HPDE6-E6E7 (cell line): ENCODE data around the gene LCN12.

Source experiments
- DNase-seq: peaks from one replicate; pipeline ENCODE4 v3.0.0; 2011; ENCODE audit warnings: missing footprints; ENCODE audit errors: extremely low spot score

The LCN12 gene

DNA sequence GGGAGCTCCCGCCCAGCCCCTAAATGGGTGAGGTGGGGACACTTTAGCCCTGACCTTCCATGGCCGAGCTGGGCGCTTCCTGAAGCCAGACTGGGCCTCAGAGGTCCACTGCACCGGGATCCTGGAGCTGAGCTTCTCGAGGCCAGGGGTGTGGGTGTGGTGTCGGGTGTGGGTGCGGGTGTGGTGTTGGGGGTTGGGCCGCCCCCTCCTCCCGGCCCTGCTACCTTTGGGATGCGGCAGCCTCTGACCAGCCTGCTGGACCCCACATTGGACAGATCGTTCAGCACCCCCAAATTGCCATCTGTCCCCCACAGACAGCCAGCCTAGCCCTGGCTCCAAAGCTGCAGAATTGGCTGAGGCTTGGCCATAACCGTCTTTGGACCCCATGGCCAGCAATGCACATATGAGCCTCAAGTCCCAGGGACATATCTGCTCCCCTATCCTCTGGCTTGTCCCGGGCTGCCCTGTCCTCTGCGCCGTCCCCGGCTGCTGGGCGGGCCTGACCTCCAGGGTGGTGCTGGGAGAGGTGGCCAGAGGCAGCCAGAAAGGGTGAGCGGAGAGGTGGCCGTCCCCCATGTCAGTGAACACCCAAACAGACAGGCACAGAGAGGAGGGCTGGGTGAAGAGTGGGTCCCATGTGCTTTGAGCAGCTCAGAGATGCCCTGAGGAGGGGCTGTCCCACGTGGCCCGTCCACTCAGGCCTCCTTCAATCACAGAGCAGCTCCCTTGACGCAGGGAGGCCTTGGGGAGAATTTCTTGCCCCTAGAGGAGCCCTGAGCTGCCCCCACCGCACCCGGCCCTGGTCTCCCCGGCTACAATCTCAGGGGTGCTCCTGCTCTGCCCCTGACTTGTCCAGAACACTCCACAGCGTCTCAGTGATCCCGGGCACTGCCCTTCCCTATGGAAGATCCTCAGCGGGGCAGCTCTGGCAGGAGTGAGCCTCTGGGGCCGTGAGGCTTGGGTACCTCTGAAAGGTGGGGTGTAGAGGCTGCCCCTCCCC lies 21.8 kb downstream of the LCN12 start:
- DNase-seq = no peak

DNA sequence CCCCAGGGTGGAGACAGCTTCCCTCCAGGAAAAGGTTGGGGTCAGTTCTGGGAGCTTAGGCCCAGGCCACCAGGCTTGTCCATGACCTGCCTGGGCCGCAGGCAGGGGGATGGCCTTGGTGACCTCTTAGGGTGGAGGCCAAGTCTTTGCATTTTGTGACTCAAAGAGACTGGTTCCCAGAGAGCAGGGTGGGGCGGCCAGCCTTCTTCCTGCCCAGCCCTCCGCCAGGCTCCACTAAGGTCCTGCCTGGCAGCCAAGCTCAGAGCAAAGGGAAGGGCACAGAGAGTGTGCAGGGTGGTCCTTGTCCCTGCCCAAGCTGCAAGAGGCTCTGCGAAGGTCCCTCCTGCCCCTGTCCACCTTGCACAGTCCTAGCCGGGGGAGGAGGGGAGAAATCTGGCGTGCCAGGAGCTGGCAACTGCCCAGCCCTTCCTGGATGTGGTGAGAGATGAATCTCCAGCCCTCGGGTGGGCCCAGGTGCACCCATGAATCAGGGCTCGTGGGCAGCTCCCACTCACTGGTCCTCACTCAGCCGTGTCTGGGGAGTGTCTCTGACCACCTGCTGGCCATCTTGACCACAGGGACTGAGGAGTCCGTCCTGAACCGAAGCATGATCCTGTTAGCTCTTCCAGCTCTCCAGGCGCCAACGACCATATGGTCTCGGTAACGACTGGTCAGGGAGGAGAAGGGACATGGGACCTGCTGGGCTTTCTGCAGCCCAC lies 22.9 kb downstream of the LCN12 start:
- no peak for DNase-seq

DNA sequence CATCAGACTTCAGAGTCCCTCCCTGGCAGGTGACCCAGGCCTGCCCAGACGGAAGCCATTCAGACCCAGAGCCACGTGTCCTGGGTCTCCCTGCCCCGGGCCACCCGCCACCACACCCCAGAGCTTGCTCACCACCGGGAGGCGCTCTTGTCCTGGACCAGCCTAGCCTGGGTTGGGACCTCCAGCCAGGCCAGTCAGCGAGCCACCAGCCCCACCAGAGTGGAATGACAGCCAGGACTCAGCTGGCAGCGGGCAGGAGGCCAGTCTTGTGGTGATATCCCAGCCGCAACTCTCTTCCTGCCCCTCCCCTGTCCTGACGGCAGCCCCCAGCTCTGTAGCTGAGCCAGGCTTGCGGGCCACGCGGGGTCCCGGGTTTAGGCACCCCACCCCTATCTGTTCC lies 23.6 kb downstream of the LCN12 start:
- DNase-seq = no peak

DNA sequence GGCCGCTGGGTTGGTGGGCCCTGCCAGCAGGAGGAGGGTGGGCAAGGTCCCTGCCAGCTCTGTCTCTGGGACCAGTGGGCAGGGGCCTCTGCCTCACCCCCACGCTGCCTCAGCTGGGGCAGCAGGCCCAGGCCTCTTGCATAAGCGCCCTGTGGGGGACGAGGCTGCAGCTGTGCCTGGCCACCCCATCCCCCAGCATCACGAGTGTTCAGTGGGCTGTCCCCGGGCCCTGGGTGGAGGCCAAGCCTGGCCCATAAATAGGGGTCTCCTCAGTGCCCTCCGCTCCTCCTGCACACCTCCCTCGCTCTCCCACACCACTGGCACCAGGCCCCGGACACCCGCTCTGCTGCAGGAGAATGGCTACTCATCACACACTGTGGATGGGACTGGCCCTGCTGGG lies 25.1 kb downstream of the LCN12 start, which contains the start of gene PTGDS:
Gene PTGDS (plus strand): TSS at position 282 of the 400 bp plus-strand sequence. CDS start 75 bp downstream, at position 357.
- DNase-seq = no peak

GRCh38 chr9:136977649-136978072 lies 25.6 kb downstream of the LCN12 start:
- no peak for DNase-seq

GRCh38 chr9:136978073-136978864 lies 26.2 kb downstream of the LCN12 start:
- peak; percentile 79 for DNase-seq

DNA sequence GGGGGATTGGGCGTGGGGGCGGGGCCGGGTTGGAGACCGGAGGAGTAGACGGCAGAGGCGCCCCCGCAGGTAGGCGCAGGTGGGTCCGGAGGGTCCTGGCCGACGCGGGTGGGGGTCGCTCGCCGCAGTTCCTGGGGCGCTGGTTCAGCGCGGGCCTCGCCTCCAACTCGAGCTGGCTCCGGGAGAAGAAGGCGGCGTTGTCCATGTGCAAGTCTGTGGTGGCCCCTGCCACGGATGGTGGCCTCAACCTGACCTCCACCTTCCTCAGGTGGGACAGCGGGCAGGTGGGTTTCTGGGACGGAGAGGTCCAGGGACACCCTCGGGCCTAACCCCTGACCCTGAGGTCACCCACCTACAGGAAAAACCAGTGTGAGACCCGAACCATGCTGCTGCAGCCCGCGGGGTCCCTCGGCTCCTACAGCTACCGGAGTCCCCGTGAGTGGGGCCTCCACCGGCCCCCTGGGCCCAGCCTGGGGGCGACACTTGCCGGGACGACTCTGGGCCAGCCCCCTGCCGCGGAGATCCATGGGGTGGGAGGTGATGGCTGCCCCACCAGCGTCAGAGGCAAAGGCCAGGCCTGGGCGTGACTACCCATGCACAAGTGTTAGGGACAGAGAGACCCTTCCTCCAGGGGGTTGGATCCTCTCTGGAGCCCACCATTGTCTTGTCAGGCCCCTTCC lies 26.9 kb downstream of the LCN12 start:
- DNase-seq = no peak

- DNase-seq = no peak
Measured at GRCh38 chr9:136979769-136980587, 27.9 kb downstream of the LCN12 start.

DNA sequence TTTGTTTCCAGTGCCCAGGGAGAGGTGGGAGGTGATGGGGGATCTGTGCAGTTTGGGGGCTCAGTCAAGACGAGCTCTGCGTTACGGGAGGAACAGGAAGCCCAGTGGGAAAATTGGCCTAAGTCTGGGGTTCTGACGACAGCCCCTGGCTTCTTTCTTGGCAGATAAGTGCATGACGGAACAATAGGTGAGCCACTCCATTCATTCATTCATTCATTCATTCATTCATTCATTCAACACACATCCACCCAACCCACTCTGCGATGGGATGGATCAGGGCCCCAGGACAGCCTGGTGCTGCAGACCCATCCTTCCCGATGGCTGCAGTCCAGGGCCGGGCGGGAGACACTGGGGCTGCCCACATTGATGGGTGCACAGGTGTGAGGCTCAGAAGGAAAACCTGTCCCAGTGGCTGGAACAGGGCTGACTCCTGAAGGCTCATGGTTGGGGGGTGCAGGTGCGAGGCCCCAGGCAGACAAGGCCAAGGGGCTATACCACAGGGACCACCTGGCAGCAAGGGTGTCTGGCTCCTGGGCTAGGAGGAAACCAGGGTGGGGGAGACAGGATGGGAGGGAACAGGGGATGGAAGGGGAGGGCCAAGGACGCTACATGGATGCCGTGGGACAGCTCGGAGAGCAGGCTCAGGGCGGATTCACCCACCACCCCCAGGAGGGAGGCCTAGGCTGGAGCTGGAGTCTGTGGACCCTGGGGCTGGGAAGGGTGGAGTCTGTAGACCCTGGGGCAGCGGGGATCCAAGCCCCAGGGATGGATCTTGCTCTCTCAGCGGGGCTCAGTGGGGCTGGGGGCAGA lies 28.8 kb downstream of the LCN12 start:
- no peak for DNase-seq

DNA sequence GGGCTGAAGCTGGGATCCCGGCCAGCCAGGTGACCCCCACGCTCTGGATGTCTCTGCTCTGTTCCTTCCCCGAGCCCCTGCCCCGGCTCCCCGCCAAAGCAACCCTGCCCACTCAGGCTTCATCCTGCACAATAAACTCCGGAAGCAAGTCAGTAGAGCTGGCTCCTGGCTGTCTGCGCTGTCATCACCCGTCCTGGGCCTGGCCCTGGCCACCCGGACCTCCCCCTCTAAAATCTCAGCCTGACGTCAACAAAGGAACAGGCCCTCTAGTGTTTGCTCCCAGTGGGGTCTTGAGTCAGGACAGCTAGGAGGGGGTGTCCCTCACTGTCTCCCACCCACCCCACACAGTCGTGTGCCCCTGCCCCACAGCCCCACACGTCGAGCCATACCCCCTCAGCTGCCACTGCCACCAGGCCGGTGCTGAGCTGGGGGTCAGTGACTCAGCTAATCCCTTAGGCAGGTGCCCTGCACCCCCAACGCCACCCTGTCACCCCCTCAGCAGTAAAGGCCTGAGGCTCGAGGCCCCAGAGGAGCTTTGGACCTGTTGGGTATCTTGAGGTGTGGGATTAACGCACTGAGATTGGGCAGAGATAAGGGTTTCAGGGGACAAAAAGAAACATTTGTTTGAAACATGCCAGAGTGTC lies 29.6 kb downstream of the LCN12 start:
- no peak for DNase-seq

GRCh38 chr9:136982232-136983051 lies 30.4 kb downstream of the LCN12 start, which contains the start of gene LCNL1:
TSS of gene LCNL1 (plus strand) at chr9:136982993. CDS start at chr9:136983587, 594 bp downstream.
- DNase-seq = no peak

DNA sequence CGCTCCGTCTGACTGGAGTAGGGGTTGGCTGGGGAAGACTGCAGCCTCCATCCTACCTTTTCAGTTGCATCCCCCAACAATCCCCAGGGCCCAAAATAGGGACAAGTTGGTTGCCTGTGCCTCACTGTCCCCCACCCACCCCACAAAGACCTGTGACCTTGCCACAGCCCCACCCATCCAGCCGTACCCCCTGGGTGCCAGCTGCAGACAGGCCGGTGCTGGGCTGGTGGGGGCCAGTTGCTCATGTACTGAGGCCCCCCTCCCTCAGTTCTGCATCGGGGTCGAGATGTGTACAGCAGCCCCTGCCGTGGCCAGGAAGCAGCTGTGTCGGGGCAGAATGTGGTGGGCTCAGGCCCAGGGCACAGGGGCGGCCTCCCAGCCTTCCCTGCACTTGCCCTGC lies 31.1 kb downstream of the LCN12 start:
- DNase-seq = no peak

GRCh38 chr9:136983656-136984314 lies 31.7 kb downstream of the LCN12 start:
- DNase-seq = no peak

DNA sequence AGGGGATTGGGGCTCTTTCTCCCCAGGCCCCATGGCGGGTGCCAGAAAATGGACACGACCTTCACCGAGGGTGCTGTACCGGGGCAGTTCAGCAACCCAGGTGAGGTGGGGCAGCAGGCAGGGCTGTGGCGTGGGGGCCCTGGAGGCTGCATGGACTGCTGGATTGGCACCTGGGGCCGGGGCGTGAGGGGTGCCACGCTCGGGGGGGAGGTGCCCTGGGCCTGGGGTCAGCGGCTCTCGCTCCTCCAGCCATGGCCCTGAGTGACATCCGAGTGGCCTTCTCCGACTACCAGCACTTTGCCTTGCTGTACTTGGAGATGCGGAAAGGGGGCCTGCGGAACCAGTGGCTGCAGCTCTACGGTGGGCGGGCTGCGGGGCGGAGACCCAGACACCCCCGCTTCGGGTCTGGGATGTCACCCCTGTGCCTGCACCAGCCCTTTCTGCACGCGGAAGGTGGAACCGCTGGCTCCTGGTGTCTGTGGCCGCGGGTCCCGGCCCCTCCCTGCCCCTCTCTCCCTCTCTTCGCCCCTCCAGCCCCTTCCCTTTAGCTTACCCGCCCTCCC lies 32.5 kb downstream of the LCN12 start:
- DNase-seq = no peak

GRCh38 chr9:136985027-136985602 lies 33.0 kb downstream of the LCN12 start:
- no peak for DNase-seq

- no peak for DNase-seq
Measured at GRCh38 chr9:136985853-136986252, 33.8 kb downstream of the LCN12 start.

GRCh38 chr9:136988872-136989271 lies 36.8 kb downstream of the LCN12 start:
- no peak for DNase-seq
